Measurements from ENCODE around the gene CPB1.

The CPB1 gene

DNA sequence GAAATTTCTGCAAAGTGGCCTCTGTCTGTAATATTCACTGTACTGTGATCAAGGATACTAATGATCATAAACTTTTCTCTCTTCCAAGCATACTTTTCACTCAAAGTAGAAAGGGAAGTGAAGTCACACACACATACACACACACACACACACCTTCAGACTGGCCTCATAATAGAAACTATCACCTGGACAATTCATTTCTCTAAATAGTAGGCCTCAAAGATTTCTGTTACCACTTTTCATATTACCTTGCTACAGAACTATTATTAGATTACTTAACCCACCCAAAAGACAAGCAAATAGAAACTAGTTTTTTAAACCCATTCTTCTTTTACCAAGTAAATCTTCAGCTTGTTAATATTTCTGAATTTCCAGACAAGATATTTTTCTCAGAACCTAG lies 12.2 kb downstream of the CPB1 start:
- DNase-seq = no peak

DNA sequence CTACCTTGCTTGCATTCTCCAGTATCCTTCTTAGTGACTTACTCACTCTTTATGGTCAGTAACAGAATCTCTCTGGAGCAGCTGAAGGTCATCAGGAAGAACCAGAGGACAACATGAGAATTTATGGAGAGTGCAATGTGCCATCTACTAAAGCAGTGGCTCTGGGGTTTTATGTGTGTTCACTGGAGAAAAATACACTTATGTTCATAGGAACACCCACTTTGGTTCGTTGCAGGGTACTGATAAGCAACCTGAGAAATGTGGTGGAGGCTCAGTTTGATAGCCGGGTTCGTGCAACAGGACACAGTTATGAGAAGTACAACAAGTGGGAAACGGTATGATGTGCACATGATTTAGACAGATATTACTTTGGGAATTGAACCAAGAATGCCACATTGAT lies 12.8 kb downstream of the CPB1 start:
- no peak for DNase-seq

DNA sequence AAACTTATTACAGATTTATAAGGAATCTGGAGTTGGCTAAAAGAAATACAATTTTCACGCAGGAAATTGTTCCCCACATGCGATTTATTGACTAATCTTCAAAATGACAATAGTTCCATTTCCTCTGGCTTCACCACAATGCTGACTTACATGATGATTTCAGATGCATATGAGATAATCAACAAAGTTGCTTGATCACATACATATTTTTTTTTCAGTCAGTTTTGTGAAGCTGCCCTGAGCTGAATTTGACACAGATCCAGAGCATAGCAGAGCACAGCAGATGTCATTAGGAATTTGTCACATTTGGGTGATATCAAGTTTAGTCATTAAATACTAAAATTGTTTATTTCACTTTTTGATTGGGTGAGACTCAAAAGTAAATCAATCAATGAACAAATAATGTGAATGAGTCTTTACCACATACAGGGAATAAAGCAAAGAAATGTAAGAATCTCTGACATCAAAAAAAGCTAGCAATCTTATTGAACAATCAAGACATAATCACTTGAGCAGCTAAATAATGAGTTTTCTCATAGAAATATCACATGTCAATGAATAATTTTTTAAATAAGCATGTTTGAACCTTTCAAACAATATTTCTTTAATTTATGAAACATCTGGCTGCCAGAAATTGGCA lies 18.3 kb downstream of the CPB1 start:
- no peak for DNase-seq

DNA sequence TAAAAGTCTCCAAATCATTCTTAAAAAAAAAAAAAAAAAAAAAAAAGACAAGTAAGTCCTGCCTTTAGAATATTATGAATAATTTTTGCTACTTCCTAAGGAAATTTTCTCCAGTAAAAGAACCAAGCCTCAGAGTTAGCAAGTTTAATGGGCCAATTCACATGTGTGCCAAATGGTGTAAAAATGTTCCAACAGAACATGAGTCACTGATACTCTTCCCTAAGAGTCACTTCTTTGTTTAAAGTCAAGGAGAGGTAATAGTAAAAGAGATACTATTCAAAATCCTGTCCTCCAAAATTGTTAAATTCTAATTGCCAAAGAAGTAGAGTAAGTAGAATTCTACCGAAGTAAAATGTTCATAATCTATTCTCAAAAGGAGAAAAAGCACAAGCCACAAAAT lies 19.7 kb downstream of the CPB1 start:
- no peak for DNase-seq

DNA sequence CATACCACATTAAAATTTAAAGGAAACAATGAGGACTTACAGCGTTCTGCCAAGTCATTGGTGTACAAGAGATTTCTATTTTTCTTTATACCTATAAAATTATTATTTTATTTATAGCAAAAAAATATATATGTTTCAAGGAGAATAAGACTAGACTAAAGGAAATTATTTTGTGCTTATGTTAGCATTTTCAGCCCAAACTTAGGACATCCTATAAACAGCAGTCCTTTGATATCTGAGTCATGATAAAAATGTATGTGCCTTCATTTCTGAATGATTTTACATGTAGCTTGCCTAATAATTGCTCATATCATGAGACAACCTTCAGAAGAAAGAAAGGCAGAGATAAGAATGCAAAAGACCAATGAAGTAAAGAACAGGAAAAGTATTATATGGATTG lies 20.8 kb downstream of the CPB1 start:
- DNase-seq = no peak

DNA sequence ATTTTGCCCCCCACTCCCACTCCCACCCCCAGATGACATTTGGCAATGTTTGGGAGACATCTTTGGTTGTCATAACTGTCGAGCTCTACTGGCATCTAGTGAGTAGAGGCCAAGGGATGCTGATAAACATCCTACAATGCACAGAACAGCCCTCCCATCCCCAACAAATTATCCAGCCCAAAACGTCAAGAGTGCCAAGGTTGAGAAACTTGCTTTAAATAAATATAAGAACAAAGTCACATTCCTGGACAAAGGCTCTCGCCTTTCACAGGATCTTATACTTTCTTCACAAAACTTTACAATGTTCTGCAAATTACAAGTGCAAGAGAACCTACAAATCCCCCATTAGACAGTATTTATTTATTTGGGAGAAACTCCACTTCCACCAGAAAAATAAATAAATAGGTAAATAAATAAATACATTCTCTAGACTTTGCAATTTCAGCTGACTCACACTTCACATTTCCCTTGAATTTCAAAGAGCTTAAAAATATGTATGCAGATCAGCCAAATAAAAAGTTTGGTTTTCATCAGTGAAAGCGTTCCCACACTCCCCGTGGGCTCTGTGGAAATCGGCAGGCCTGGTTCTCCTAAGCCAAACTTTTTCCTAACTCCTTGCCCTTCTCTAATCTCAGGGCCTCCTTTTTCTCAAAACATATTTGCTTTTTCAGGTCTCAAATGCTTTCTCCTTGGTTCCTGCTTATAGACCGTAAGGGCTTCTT lies 24.8 kb downstream of the CPB1 start:
- DNase-seq = no peak

DNA sequence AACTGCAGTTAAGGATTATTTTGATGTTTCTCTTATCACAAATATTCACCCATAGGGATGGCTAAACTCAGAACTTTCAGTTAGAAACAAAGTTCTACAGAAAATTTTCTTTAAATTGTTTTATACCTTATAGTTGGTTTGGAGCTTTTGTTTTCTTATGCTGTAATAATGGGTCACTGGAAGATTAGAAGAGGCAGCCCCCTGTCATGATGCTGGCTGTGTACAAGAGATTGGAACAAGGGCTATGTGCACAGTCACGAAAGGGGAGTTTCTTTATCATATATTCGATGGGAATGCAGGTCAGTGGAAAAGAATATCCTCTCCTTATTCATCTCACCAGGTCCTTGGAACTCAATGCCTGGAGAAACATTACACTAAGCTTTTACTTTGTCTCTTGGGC lies 25.5 kb downstream of the CPB1 start:
- no peak for DNase-seq

DNA sequence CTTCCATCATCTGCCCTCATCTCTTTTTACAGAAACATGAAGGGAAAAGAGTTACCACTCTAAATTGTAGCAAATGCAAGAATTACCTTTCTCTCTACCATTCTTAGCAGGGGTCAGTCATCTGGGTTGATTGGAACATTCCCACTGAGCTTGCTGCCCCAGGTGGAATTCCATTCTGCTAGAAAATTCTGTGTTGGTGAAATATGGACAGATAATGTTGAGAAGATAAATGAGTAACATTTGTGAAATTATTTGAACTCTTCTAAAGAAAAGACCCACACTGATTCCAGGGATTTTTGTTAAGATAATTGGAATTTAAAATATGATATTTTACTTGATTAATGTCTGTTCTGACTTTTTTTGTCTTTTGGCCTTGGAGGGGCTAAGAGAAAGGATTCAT lies 26.4 kb downstream of the CPB1 start:
- no peak for DNase-seq

DNA sequence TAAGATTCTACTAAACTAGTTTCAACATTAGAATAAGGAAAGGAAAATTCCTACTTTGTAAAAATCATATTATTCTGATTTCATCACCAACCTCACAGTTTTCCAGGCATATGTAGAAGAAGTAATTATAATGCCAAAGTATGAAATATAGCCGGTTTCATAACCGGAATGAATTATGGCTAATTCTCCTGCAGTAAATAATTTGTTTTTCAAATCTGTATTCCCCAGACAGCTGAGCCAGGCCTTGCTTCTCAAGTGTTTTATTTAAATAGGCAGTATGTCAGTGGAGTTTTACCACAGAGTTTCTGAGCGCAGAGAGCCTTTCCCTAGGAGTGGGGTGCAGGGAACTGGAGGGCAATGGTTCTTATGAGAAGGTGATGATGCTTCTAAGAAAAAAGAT lies 28.8 kb downstream of the CPB1 start:
- no peak for DNase-seq

DNA sequence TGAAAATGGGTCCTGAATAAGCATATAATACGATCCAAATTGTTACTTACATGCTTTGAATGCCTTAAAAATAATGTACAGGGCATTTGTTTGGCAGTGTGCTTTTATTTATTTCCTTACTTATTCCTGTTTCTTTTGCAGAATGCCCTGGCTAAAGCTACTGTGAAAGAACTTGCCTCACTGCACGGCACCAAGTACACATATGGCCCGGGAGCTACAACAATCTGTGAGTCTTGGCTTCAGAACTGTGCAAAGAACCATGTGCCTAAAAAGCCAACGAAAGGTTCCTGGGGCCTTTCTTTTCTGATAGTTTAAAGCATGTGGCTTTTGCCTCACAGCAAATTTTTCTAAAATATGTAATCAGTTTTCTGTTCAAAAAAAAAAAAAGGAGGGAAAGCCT lies 29.7 kb downstream of the CPB1 start:
- no peak for DNase-seq

DNA sequence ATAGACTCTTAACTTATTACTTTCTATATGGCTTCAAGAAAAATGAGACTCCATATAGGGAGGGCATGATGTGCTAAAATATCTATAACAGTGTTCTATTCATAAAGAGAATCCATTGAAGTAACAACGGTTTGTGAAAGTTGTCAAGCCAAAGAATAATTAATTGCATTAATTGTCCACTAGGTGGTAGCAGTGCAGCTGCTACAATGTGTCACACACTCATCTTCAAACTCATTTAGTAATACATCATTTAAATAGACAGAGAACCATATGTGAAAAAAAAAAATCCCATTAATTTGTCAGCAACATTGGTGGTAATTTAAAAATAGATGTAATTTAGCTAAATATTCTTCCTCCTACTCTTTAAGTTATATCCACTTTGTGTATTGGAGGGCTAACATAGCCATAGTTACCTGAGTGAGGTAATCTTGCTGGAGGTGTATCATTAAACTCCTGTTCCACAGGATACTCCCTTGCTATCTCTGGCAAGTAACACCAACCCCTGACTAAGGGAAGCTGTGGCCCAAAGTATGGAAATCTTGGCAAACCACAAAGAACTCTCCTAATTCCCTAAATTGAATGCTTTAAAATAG lies 33.8 kb downstream of the CPB1 start:
- peak; percentile 23 for DNase-seq

DNA sequence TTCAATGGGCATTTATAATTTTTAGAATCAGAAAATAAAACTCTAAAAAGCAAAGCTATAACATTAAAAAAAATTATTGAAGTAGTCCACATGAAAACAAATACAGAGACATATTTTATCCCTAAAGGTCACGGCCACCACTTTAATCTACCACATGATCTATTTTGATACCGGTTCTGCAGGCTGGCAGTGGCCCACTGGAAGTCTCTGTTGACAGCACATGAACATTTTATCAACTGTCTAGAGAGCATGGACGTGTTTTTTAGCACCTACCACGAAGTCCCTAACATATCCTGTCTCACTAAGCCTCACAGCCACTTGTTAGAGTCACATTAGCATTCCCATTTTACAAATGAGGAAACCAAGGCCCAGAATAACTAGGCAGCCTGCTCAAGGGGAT lies 35.7 kb downstream of the CPB1 start:
- no peak for DNase-seq

DNA sequence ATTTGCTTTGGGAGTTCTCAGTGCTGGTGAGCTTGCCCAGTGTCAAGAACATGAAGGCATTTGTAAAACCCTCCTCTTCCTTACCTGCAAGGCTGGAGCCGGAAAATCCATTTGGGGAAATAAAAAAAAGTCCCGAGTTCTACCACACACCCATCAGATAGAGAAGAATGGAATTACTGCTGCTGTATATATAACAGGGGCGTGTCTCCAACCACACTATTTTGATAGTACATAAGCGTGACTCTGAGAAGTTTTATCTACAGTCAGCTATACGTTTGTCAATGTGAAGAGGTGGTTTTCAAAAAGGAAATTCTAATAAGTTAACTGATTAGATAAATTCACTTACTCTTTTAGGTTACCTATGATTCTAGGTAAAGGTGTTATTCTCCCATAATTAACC lies 36.2 kb downstream of the CPB1 start:
- DNase-seq = no peak

DNA sequence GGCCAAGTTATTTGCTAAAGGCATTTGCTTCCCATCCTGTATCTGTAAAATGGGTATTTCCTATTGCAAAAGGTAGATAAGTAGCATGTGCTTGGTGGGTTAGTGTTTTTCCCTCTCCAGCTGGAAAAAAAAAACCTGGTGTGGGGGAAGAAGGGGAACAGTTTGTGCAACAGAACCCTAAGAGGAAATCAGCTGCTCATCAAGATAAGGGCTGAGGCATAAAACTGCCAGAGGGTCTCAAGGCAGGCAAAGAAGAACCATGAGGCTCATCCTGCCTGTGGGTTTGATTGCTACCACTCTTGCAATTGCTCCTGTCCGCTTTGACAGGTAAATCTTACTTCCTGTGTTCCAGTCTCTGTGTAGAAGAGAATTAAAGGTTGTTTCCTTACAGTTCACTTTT lies 37.4 kb downstream of the CPB1 start, which contains the start of gene CPA3:
CPA3 (plus strand) TSS at position 248 of the 400 bp plus-strand sequence; CDS start at position 260, 12 bp downstream.
- DNase-seq = no peak

DNA sequence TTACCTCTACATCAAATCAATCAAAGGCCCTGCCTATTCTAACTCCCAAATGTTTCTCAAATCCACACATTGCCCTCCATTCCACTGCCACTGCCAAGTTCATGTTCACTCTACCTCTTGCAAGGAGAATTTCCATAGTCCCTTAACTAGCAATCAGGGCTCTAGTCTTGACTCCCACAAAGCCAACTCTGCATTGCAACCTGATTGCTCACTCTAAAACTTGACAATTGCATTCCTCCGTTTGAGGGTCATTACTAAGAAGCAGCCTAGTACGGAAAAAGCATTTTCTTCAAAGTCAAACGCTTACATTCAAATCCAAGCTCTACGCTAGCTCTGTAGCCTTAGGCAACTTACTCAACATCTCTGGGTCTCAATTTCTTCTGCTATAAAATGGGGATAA lies 38.6 kb downstream of the CPB1 start:
- DNase-seq = no peak

DNA sequence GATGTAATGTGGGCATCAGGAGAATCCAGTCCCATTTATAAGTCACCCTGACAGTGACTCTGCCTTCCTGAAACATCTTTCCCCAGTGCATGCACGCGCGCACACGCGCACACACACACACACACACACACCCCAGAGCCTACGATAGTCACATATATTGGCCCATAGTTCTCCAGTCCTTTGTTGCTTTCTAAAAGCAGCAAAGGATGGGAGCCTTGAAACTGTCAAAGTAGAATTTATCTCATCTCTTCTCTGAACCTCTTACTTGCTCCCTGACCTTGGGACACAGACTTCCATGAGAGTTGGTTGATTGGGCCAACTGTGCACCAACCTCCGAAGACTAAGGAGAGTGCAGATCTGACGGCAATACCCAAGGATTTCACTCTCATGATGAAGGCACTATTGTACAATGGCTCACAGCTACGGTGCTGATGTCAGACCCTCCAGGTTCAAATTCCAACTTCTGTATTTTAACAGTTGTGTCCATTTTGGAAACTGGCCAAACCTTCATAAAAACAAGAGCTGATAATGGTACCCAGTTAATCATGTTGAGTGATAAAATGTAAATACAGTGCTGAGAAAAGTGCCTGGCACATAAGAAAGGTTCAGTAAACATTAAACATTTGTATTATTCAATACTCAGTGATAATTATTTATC lies 45.8 kb downstream of the CPB1 start:
- no peak for DNase-seq

DNA sequence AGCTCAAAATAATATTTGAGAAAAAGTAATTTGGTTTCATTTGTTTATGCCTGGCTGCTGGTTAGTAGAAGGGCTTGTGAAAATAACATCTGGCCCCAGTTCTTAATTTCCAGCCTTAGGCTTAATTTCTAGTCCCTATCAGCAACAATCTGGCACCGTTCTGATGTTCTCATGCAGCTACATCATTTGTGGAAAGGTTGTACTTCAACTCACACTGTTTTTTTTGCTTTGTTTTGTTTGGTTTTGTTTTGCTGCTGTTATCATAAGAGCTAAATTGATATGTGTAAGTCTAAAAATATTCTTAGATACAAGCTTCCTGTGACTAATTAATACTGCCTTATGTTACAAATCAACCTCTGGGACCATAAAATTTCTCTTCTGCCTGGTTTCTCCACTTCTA lies 46.4 kb downstream of the CPB1 start:
- DNase-seq = no peak

DNA sequence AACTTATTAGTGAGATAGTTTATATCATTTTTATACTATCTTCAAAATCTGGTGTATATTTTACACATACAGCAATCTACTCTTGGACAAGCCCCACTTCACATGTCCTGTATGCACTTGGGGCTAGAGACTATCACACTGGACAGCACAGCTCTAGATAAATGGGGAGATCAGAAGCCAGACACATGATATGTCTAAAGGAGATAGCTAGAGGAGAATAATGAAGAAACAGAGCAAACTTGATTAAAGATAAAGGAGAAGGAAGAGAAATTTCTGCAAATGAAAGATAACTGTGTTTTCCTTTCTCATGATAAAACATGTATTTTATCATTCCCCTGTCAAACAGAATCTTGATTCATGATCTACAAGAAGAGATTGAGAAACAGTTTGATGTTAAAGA lies 50.5 kb downstream of the CPB1 start:
- DNase-seq = no peak

DNA sequence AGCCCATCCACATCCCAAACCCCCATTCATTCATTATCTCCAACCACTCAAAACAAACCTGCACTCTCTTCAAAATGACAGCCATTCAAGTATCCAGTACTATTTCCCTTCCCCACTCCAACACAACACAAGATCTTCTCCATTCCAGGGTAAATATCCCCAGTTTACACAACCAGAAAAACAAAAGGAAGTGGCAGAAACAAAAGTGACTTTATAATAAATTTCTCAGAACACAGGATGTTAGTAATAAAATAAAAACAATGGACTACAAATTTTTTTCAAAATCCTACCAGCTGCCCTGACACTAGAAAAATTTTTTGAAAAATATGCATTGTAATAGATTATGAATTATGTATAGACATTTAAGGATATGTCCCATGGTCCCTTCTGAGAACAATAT lies 51.6 kb downstream of the CPB1 start:
- DNase-seq = no peak

DNA sequence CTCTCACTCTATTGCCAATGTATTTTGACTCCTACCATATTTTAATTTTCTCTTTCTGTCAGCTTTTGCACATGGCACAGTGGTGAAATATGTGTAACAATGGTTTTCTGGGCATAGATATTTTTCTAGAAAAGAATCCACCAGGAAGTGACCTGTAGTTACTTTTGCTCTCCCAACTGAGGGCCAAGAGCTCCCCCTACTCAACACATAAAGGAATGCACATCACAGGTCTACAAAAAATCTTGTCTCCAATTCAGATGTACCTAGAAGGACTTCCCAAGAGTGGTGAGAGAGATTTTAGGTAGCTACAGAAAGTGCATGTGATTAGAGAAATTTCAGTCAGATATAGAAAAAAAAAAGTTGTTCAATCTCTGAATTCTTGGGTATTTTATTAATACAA lies 53.1 kb downstream of the CPB1 start:
- no peak for DNase-seq

DNA sequence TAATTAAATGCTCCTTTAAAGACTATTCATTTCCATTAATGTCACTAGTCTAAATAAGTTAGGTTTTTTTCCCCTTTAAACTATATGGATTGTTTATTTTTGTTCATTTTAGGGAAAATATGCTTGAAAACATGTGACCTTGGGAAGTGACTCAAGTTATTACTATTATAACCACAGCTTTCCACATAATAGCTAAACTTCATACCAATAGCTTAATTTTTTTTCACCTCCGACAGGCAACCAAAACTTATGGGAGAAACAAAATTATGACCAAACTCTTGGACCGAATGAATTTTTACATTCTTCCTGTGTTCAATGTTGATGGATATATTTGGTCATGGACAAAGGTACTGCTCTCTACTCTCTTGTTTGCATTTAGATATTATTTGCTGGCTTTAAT lies 53.7 kb downstream of the CPB1 start:
- no peak for DNase-seq

DNA sequence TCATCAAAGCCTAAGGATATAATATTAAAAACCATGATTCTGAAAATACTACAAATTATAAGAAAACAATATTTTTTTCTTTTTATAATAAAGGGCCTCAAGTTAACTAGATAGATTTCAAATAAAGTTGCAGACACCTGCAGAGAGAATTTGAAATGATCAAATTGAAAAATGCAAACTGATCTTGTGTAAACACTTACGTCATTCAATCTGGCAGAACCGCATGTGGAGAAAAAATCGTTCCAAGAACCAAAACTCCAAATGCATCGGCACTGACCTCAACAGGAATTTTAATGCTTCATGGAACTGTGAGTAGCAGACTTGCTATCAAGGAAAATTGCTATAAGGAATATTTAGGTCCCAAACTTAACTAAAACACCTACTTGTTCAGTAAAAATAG lies 54.7 kb downstream of the CPB1 start:
- no peak for DNase-seq

DNA sequence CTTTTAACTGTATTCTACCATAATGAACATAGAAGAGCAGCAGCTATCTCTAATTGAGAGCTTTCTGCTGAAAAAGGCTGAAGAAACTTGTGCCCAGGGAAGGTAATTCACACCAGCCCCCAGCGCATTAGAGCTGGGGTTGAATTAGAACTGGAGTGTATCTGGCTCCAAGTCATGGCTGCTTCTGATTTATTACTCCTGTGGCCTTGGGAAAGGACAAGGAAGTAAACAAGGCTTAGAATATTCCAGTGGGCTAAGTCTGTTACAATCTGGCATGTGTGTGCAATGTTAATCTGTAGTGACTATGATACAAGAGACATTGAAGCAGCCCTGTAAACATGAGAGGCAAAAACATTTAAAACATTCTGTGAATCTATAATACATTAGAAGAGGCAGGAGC lies 55.6 kb downstream of the CPB1 start:
- no peak for DNase-seq

DNA sequence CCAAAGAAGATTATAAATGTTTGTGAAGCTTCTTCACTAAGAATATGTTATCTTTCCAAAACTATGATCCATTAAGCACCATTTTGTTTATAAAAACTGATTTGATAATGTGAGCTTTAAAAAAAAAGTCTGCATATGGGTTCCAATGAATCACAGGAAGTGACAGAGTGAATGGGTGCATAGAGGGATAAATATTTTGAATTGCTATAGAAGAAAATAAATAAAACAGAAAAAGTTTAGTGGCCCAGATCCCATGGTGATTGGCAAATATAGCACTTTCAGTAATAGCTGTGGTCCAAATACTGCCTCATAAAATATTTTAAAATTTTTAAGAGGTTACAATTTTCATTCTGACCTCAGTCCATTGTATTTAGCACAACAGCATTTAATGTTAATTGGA lies 56.6 kb downstream of the CPB1 start:
- DNase-seq = no peak
